ENCODE results near the gene CMYA5.

CMYA5 gene

GRCh38 chr5:79800979-79801827 lies 111.6 kb downstream of the CMYA5 start:
- DNase-seq: no peak

GRCh38 chr5:79802406-79802805 lies 112.8 kb downstream of the CMYA5 start:
- no peak for DNase-seq

GRCh38 chr5:79803007-79803406 lies 113.4 kb downstream of the CMYA5 start:
- DNase-seq: no peak

- no peak for DNase-seq
These were observed 117.1 kb downstream of the CMYA5 start for GRCh38 chr5:79806741-79807140.

GRCh38 chr5:79809743-79810142 lies 120.1 kb downstream of the CMYA5 start:
- DNase-seq: no peak

- DNase-seq: no peak
These were observed 121.4 kb downstream of the CMYA5 start for GRCh38 chr5:79811081-79811480.

GRCh38 chr5:79811904-79812303 lies 122.3 kb downstream of the CMYA5 start:
- no peak for DNase-seq

- no peak for DNase-seq
These were observed 125.1 kb downstream of the CMYA5 start for GRCh38 chr5:79814699-79815098.

GRCh38 chr5:79816014-79816413 lies 126.4 kb downstream of the CMYA5 start:
- no peak for DNase-seq

- no peak for DNase-seq
These were observed 131.0 kb downstream of the CMYA5 start for GRCh38 chr5:79820648-79821047.

GRCh38 chr5:79824444-79824843 lies 134.8 kb downstream of the CMYA5 start:
- no peak for DNase-seq

- no peak for DNase-seq
These were observed 136.2 kb downstream of the CMYA5 start for GRCh38 chr5:79825802-79826201.

GRCh38 chr5:79827159-79827629 lies 137.6 kb downstream of the CMYA5 start:
- no peak for DNase-seq

- DNase-seq: no peak
These were observed 139.6 kb downstream of the CMYA5 start for GRCh38 chr5:79829260-79829659.

- no peak for DNase-seq
These were observed 142.0 kb downstream of the CMYA5 start for GRCh38 chr5:79831381-79832309.

- DNase-seq: no peak
These were observed 143.3 kb downstream of the CMYA5 start for GRCh38 chr5:79832911-79833310.

GRCh38 chr5:79834098-79834753 lies 144.6 kb downstream of the CMYA5 start:
- no peak for DNase-seq

- DNase-seq: no peak
These were observed 145.4 kb downstream of the CMYA5 start for GRCh38 chr5:79834754-79835714.

- no peak for DNase-seq
These were observed 148.3 kb downstream of the CMYA5 start for GRCh38 chr5:79837761-79838551.

- DNase-seq: no peak
These were observed 150.7 kb downstream of the CMYA5 start for GRCh38 chr5:79840084-79840990.

Data from NCI-H1930 (cell line).